Measurements from ENCODE around the gene COX7B2.

COX7B2 gene

GRCh38 chr4:46909078-46909477, at the start of gene COX7B2:
COX7B2 (minus strand) TSS chr4:46909245; CDS start chr4:46735192, 174,053 bp downstream.
- no peak for DNase-seq

- DNase-seq = no peak
These were observed 47.4 kb upstream of the COX7B2 start for GRCh38 chr4:46956451-46956850.

- no peak for DNase-seq
These were observed 46.6 kb upstream of the COX7B2 start for GRCh38 chr4:46955601-46956000.

GRCh38 chr4:46954643-46955042, 45.6 kb upstream of the COX7B2 start:
- DNase-seq = no peak

GRCh38 chr4:46953564-46953963, 44.5 kb upstream of the COX7B2 start:
- DNase-seq = no peak

- no peak for DNase-seq
These were observed 43.4 kb upstream of the COX7B2 start for GRCh38 chr4:46952451-46952850.

- no peak for DNase-seq
These were observed 41.8 kb upstream of the COX7B2 start for GRCh38 chr4:46950826-46951225.

- DNase-seq = no peak
These were observed 40.8 kb upstream of the COX7B2 start for GRCh38 chr4:46949822-46950221.

GRCh38 chr4:46947541-46947940, 38.5 kb upstream of the COX7B2 start:
- DNase-seq = no peak

- DNase-seq = no peak
These were observed 38.0 kb upstream of the COX7B2 start for GRCh38 chr4:46946919-46947536.

- no peak for DNase-seq
These were observed 36.0 kb upstream of the COX7B2 start for GRCh38 chr4:46945062-46945461.

- DNase-seq = no peak
These were observed 35.3 kb upstream of the COX7B2 start for GRCh38 chr4:46944345-46944744.

- no peak for DNase-seq
These were observed 28.4 kb upstream of the COX7B2 start for GRCh38 chr4:46937493-46937892.

- no peak for DNase-seq
These were observed 25.7 kb upstream of the COX7B2 start for GRCh38 chr4:46934726-46935125.

- DNase-seq = no peak
These were observed 24.6 kb upstream of the COX7B2 start for GRCh38 chr4:46933686-46934085.

GRCh38 chr4:46931981-46932380, 22.9 kb upstream of the COX7B2 start:
- DNase-seq = no peak

- DNase-seq = no peak
These were observed 21.8 kb upstream of the COX7B2 start for GRCh38 chr4:46930891-46931290.

- no peak for DNase-seq
These were observed 18.2 kb upstream of the COX7B2 start for GRCh38 chr4:46927201-46927600.

- DNase-seq = no peak
These were observed 15.9 kb upstream of the COX7B2 start for GRCh38 chr4:46924789-46925529.

- DNase-seq = no peak
These were observed 13.2 kb upstream of the COX7B2 start for GRCh38 chr4:46922205-46922604.

GRCh38 chr4:46908148-46908547, 897 bp downstream of the COX7B2 start:
- DNase-seq = no peak

- DNase-seq = no peak
These were observed 9.0 kb downstream of the COX7B2 start for GRCh38 chr4:46900082-46900481.

GRCh38 chr4:46894826-46895225, 14.2 kb downstream of the COX7B2 start:
- DNase-seq = no peak

- DNase-seq = no peak
These were observed 19.0 kb downstream of the COX7B2 start for GRCh38 chr4:46890056-46890455.

GRCh38 chr4:46889410-46889809, 19.6 kb downstream of the COX7B2 start:
- no peak for DNase-seq

Measured in activated CD4-positive, alpha-beta T cell treated with anti-CD3 and anti-CD28 coated beads, Interleukin-2, amount 50 U/mL, for 1 hour (primary cell).